Caki2 (cell line): ENCODE results near the gene NRG3. TPM values are rescaled to one million over a fixed set of nuclear protein-coding genes. Genes with fewer than 3 reads are reported as not detected.

ENCODE experiments used
- DNase-seq: peaks from one replicate; pipeline ENCODE4 v3.0.0-alpha.2; 2015; ENCODE audit warnings: low read depth
- in situ Hi-C: cut with HindIII; loops from 2 replicates; pipeline ENCODE4 v1.10.0; 2016; ENCODE audit warnings: low sequenced_read_pairs, low pct_unique_long_range_greater_than_20kb, mixed read lengths
- total RNA-seq: library from RNA; depleted of rRNA; stranded (reverse); fragments of >200 nt; shearing (Covaris generic); gene quantifications from 2 replicates; pipeline ENCODE4 v1.2.3, GENCODE V29; 2014; ENCODE audit warnings: low replicate concordance

Gene NRG3
- total RNA-seq, 1 experiment from 2014 or later: 0.95 TPM

DNA sequence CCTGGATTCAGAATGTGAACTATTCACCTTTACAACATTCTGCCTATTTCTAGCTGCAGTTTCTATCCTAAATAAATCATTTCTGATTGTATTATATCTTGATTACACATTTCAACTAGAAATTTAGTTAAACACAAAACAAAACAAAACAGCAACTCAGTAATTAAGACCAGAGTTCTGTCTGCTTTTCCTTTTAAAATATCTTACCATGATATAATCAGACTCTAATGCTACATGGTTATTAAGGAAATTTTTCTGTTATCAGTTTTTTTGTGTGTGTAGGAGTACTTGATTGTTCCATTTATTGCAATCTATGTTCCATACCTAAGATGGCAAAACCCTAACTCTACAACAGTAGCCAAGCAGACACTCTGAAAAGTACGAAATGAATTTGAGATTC is 663.3 kb downstream of the NRG3 start:
- in situ Hi-C loops: no loop called here
- no peak for DNase-seq

DNA sequence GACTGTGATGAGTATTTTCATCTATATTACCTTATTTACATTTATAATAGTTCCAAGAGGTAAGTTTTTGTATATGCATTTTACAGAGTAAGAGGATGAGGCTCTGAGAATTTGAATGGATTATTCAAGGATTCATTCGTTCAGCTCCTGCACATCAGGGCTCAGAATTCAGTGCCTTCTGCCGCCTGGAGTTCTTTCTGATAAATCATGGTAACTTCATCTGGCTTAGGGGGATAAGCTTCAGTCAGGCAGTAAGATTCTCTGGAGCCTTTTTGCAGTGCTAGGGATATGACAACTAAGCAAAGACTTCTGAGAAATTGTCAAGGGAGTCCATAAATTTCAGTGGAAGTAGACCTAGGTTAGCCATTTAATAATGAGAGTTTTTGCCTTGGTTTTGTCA is 668.6 kb downstream of the NRG3 start:
- in situ Hi-C loops: no loop called here
- DNase-seq: no peak

DNA sequence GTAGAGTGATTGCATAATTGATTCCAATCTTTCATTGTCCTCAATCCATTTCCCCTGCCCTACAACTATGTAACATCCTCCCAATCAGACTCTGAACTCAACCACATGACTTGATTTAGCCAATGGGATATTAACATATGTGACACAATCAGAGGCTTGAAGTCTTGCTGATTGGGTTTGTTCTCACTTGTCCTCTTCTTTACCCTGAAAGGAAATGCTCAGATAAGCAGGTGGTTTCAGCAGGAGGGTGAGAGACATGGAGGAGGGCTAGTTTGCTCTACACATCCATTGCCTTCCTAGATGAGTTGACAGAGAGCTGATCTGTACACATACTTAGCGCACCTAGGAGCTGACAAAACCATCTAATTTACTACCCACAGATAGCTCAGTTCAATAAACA is 669.4 kb downstream of the NRG3 start:
- in situ Hi-C loops: no loop called here
- DNase-seq: no peak

DNA sequence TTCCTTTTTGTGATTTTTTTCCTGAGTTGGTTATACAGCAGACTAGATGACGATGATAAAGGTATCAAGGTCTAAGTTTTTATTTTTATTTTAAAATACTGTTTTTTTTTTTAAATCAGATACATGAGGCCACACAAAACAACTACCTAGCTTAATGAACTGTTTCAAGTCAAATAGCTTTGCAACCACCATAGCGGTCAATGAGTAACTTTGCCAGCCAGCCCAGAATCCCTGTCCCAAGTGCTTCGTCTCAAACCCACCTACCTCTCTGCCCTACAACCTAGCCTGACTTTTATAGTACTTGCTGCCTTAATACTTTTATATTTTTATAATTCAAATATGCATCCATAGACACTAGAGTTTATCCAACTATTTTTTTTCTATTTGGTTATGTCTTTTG is 676.5 kb downstream of the NRG3 start:
- in situ Hi-C loops: no loop called here
- peak; percentile 28 for DNase-seq

DNA sequence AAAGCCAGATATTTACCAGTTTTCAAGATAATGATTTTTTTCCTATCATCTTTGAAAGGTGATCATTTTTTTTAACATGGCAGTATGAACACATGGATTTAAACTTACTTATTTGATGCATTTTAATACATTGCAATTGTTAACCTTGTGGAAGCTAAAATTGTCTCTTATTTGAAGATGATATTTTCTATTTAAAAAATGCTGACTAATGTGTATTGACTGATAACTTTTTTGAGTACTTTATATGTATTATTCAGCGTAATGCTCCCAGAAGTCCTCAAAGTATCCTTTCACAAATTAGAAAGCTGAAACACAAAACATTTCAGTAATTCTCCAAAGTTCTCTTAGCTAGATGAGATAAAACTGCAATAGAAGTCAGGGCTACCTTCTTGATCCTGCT is 677.3 kb downstream of the NRG3 start:
- in situ Hi-C loops: no loop called here

DNA sequence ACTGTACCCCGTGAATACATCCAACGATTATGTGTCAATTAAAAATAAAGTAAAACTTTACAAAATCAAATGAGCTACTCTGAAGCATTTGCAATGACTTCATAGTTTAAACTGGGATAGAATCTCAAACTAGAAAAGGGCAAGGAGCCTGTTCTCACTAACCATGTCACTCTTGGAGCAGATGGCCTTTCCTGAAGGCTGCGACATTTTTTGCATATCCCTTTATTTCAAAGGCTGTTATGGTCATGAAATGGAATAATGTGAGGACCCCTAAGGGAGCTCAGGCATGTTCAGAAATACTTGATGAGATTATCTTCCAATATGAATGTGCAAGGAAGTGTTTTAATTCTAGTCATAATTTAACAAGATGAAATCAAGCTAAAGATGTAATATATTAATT is 679.4 kb downstream of the NRG3 start:
- in situ Hi-C loops: no loop called here
- no peak for DNase-seq

More for the DNA sequence above, 677.3 kb downstream of the NRG3 start:
- DNase-seq: no peak

DNA sequence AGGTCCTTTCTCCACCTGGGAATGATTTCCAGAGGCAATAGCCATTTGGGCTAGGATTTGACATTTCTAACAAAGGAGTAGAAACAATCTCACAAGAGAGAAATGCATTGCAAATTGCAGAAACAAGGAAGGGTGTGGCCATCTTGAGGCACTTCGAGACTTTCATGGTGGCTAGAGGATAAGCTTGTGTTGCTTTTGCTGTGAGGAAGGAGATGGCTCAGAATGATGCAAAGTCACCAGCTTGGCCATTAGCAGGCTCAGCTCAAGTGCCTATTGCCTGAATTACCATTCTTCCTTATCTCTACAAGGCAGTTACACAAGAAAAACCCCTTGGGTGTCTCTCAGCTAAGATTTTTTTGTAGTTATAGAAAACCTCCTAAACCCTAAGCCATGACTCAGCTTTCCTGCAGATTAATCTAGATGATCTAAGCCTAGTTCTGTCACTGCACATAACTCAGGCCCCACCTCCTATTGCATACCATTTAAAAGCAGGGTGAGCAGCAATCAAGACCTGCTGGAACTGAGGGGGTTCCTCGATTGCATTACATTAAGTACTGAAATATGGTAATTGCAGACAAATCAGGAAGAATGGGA is 683.1 kb downstream of the NRG3 start:
- in situ Hi-C loops: no loop called here
- peak; percentile 33 for DNase-seq

DNA sequence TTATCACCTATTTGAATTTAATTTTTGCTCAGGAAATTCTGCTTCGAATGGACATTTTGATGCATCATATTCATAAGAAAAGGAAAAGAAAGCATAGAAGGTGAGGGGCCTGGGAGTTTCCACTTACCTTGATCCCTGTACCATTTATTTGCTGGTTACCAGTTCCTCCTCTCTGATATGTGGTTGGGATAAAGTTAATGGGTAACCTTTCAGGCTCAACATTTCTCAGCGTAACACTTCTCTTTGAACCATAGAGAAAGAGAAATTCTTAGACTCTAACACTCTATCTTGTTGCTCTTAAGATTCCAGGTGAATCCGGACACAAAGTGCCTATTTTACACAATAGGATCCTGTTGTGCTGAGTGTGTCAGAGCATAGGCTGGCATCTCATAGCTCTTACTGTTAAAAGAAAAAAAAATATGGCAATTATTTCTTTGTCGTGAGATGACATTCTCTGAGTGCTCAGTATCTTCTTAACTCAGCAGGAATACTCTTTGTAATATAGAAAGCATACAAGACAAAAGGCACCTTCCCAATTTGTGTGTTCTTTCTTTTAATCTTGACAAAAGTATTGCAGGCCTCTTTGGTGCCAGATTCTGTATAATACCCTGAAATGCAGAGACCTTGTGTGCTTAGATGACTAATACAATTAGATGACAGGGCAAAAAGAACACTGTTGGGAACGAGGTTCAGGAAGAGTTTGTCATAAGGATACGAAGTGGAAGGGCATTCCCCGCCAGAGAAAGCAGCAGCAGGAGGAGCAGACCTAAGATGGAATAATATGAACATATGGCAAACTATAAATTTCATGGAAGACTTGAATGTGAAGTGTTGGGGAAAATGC is 689.6 kb downstream of the NRG3 start:
- peak; percentile 83 for DNase-seq
- in situ Hi-C loops: no loop called here

DNA sequence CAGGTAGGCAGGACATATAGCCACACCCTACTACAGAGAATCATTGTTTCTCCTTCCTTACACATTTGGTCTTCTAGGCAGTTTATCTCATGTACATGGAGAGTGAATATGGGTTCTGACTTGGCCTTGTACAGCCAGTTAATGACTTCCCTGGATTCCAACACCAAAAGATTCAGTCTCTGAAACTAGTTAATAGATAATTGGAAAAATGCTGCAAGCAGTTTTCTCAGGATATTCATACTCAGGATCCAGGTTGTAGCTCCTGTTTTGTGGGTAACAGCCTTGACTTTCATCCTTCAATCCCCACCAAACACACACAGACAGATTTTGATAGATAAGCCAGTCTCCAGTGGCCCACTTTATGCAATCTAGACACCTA is 690.2 kb downstream of the NRG3 start:
- no peak for DNase-seq
- in situ Hi-C loops: no loop called here

DNA sequence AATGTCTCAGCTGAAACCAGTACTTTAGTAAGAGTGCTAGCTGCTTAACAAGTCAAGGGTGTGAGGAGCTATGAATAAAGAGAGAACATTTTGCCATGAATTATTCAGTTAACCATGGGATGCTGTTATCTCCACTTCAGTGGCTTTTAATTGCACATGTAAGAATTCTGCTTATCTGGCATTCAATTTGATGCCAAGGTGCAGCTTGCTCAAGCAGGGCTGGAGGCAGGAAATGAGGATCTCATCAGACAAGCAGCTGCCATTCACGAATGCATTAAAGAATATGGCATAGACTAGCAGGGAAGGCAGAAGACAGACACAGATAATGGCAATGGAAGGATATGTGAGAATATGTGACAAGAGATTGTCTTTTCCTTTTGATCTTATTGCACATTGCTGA is 697.8 kb downstream of the NRG3 start:
- in situ Hi-C loops: no loop called here
- DNase-seq: peak; percentile 8

DNA sequence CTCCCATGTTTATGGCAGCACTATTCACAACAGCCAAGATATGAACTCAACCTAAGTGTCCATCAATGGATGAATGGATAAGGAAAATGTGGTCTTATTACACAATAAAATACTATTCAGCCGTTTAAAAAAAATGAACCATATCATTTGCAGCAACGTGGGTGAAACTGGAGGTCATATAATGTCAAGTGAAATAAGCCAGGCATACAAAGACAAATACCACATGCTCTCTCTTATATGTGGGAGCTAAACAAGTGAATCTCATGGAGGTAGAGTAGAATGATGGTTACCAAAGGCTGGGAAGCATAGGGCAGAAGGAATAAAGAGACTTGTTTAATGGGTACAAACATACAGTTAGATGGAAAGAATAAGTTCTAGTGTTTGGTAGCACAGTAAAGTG is 699.1 kb downstream of the NRG3 start:
- no peak for DNase-seq
- in situ Hi-C loops: no loop called here

DNA sequence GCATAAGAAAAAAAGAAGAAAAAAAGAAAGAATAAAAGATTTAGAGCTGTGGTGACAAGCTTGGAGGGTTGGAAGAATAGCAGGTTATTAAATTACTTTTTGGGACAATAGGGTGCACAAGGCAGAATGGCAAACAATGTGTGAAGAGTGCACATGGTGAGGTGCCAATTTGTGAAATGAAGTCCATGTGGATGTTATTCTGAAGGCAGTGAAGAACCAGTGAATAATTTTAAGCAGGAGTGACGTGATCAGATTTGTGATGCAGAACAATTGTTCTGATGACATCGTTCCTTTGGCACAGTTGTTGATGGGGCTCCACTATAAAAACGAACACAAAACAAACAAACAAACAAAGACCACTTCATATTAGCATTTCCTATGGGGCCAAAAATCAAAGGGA is 700.3 kb downstream of the NRG3 start:
- in situ Hi-C loops: no loop called here
- no peak for DNase-seq

DNA sequence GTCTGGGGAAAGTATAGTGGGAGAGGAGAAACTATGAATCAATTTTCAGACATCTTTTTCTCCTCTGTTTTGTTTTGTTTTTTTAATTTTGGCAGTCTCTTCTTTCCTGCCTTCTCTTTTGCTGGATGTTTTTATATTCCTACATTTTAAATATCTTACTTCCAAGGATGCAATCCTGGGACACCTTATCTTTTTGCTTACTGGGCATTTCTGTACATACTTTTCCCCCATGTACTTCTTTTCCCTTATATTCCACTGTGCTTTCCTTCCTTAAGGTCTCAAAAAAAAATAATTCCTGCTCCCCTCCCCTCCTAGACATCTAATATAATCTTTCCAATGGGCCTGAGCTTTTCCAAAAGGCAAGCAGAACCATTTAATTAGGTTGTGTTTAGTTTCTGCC is 701.1 kb downstream of the NRG3 start:
- DNase-seq: no peak
- in situ Hi-C loops: no loop called here

DNA sequence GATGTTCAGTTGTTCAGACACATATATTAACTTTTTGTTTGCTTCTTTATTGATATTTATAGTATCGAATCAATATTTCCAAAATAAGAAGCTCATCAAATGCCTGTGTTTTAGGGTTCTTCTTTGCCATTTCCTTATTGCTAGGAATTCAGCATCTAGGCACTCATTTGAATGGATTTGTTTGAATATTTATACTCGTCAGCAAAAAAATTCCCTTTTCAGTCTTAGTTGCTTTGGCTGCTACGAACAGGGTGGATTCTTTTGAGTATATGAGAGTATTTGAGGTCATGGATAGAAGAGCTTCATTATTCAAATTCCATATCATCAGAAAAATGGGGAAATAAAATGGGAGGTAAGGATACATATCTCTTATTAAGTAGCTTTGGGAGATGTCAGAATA is 706.9 kb downstream of the NRG3 start:
- in situ Hi-C loops: no loop called here
- DNase-seq: no peak

DNA sequence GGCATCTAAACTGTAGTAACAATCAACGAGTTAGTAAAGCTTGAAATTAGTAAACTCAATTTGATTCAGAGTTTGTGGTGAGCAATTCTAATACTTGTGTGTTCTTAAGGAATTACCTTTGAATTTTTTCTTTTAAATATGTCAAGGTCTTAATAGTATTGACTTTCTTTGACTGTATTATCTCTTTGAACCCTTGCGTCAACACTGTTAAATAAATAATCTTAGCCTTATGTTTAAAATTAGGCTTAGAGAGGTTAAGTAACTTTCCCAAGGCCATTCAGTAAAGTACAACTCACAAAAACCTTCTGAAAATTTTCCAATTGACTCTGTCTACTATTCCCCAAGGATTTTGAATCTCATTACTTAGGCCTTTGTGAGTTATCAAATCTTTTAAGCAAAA is 716.4 kb downstream of the NRG3 start:
- no peak for DNase-seq
- in situ Hi-C loops: no loop called here

DNA sequence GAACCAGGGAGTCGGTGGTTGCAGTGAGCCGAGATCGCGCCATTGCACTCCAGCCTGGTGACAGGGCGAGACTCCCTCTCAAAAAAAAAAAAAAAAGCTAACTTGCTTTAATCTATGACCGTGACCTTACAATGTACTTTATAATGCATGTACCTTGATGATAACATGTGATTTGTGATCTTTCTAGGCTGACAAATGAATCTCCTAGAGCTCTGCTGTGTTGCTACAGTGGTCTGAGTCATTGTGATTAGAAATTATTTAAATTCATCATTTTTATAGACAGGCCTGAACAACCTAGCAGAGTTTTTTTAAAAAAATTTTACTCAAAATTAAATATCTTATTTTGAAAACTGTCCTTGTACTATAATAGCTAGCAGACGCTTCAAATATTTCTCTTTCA is 722.8 kb downstream of the NRG3 start:
- in situ Hi-C loops: no loop called here
- no peak for DNase-seq

DNA sequence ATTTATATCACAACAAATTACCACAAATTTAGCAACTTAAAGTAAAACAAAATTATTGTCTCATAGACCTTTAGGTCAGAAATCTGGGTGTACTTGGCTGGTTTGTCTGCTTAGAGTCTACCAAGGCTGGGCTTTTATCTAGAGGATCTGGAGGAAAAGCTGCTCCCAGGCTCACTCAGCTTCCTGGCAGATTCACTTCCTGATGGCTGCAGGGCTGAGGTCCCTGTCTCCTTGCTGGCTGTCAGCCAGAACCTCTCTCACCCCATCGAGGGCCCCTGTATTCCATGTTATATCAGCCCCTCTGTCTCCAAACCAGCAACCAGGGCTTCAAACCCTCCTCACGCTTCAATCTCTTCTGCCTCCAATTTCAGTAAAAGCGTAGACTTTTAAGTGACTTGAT is 734.9 kb downstream of the NRG3 start:
- in situ Hi-C loops: no loop called here
- DNase-seq: no peak

DNA sequence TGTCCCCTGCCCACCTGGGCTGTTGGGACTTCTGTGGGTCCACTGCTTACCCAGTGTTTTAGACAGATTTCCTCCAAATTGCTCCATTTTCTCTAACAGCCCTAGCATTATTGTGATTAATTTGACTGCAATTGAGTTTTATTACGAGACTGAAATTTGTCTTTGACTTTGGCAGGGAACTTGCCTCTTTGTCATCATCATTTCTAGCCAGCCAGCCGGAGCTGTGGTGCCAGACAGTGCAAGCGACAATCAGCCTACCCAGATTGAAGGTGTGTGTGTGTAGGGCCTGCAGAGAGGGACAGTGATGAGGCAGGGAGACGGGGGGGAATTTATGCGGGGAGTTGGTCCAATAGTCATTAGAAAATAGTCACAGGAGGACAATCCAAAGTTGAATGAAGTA is 743.0 kb downstream of the NRG3 start:
- DNase-seq: no peak
- in situ Hi-C loops: no loop called here

DNA sequence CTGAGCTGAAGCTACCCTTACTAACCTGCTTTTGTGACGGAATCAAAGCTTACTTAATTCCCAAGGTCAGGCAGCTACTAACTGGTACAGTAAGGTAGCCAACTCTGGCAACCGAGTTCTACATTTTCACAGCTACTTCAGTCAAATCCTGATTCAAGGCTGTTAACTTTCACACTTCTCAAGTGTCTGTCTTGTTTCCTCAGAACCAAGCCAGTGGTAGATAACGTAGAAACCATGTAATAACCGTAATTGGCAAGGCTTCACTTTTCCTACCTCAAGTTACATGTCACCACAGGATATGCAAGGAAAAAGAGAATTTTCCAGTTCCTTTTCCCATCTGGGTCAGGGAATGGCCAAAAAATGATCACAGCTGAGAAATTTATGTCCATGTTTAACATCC is 746.7 kb downstream of the NRG3 start:
- in situ Hi-C loops: no loop called here

DNA sequence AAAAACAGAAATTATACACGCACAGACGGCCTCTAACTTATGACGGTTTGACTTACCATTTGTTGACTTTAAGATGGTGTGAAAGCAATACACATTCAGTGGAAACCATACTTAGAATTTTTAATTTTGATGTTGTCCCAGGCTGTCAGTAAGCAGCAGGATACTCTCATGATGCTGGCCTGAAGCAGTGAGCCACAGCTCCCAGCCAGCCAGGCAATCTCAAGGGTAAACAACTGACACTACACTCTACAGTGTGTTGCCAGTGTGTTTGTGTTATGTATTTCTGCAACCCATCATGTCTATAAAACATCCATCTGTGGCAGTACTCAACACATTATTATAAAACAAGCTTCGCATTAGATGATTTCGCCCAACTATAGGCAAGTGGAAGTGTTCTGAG is 747.5 kb downstream of the NRG3 start:
- DNase-seq: no peak
- in situ Hi-C loops: no loop called here

More for the DNA sequence above, 746.7 kb downstream of the NRG3 start:
- DNase-seq: no peak
